Stimulated activated CD4-positive, alpha-beta T cell treated with anti-CD3 and anti-CD28 coated beads, Interleukin-2, amount 100 ng/mL, for 24 hours (primary cell): Measurements from ENCODE around the gene MAP6.

ENCODE experiments used
- DNase-seq, 2 donors: peaks; one replicate each; pipeline ENCODE4 v3.0.0-alpha.2; 2020

MAP6 gene

GRCh38 chr11:75627906-75628668, 40.8 kb downstream of the MAP6 start:
- no peak for DNase-seq

GRCh38 chr11:75626889-75627529, 41.8 kb downstream of the MAP6 start:
- no peak for DNase-seq

GRCh38 chr11:75625991-75626888, 42.6 kb downstream of the MAP6 start:
- no peak for DNase-seq

- no peak for DNase-seq
Measured at GRCh38 chr11:75625021-75625420, 43.8 kb downstream of the MAP6 start.

GRCh38 chr11:75616281-75616680, 52.6 kb downstream of the MAP6 start:
- DNase-seq, result no peak

- DNase-seq, result no peak
Measured at GRCh38 chr11:75615751-75616150, 53.1 kb downstream of the MAP6 start.

GRCh38 chr11:75611823-75612222, 57.0 kb downstream of the MAP6 start:
- no peak for DNase-seq

- DNase-seq, result no peak
Measured at GRCh38 chr11:75606099-75606498, 62.7 kb downstream of the MAP6 start.

- DNase-seq, result no peak
Measured at GRCh38 chr11:75603791-75604736, 64.8 kb downstream of the MAP6 start.

- no peak for DNase-seq
Measured at GRCh38 chr11:75602951-75603350, 65.9 kb downstream of the MAP6 start.

GRCh38 chr11:75601494-75601893, 67.3 kb downstream of the MAP6 start:
- DNase-seq, result no peak

GRCh38 chr11:75600356-75600755, 68.5 kb downstream of the MAP6 start:
- DNase-seq, result no peak

GRCh38 chr11:75598900-75599299, 69.9 kb downstream of the MAP6 start:
- no peak for DNase-seq

- no peak for DNase-seq
Measured at GRCh38 chr11:75598264-75598663, 70.6 kb downstream of the MAP6 start.

- no peak for DNase-seq
Measured at GRCh38 chr11:75597636-75598035, 71.2 kb downstream of the MAP6 start.

- DNase-seq, result no peak
Measured at GRCh38 chr11:75596914-75597313, 71.9 kb downstream of the MAP6 start.

- no peak for DNase-seq
Measured at GRCh38 chr11:75595429-75595828, 73.4 kb downstream of the MAP6 start.

GRCh38 chr11:75594211-75594610, 74.6 kb downstream of the MAP6 start:
- DNase-seq, result no peak

- no peak for DNase-seq
Measured at GRCh38 chr11:75593286-75593915, 75.4 kb downstream of the MAP6 start.

- DNase-seq, result no peak
Measured at GRCh38 chr11:75592715-75593114, 76.1 kb downstream of the MAP6 start.

- no peak for DNase-seq
Measured at GRCh38 chr11:75591966-75592365, 76.9 kb downstream of the MAP6 start.

- DNase-seq, result no peak
Measured at GRCh38 chr11:75591371-75591770, 77.5 kb downstream of the MAP6 start.
